Osteoblast (primary cell): ENCODE data around the gene TIA1. TPM values are rescaled to one million over a fixed set of nuclear protein-coding genes. Genes with fewer than 3 reads are reported as not detected.
"Not testable (repeated sequence)": the region's sequence is repeated elsewhere in the genome, so short reads cannot be mapped to it uniquely, and the experiment has no call there.

Experiments
- DNase-seq: peaks from one replicate; pipeline ENCODE4 v3.0.0; 2011; ENCODE audit warnings: low spot score, mixed read lengths; ENCODE audit not compliant: insufficient read length; ENCODE audit errors: missing footprints
- H2AFZ ChIP-seq: 2 replicates; pipeline ENCODE4 v1.6.0; 2011; ENCODE audit warnings: mild to moderate bottlenecking, low read length
- H3K27ac ChIP-seq: 2 replicates; pipeline ENCODE4 v1.5.1; 2011; ENCODE audit warnings: mild to moderate bottlenecking, low read depth, low read length, moderate library complexity
- H3K27me3 ChIP-seq: 2 replicates; pipeline ENCODE4 v1.6.0; 2012; ENCODE audit warnings: mild to moderate bottlenecking, control low read depth, inconsistent platforms, low read length, moderate library complexity; ENCODE audit not compliant: insufficient read depth
- H3K36me3 ChIP-seq: 2 replicates; pipeline ENCODE4 v1.5.1; 2011; ENCODE audit warnings: mild to moderate bottlenecking, low read length, control low read depth, moderate library complexity; ENCODE audit not compliant: insufficient read depth
- H3K4me1 ChIP-seq: 2 replicates; pipeline ENCODE4 v1.5.1; 2011; ENCODE audit warnings: mild to moderate bottlenecking, low read length, control low read depth, moderate library complexity; ENCODE audit not compliant: insufficient read depth
- H3K4me2 ChIP-seq: 2 replicates; pipeline ENCODE4 v1.6.0; 2011; ENCODE audit warnings: mild to moderate bottlenecking, low read length; ENCODE audit not compliant: insufficient read depth
- H3K4me3 ChIP-seq: fragments of 200-600 bp; sonication (generic); 3 replicates; pipeline ENCODE4 v1.5.1; 2012; ENCODE audit warnings: mild to moderate bottlenecking, low read length, inconsistent platforms; ENCODE audit not compliant: insufficient read depth
- H3K79me2 ChIP-seq: 2 replicates; pipeline ENCODE4 v1.6.0; 2012; ENCODE audit warnings: mild to moderate bottlenecking, low read length, control low read depth, inconsistent platforms; ENCODE audit not compliant: insufficient read depth
- H3K9me3 ChIP-seq: 2 replicates; pipeline ENCODE4 v1.5.1; 2011; ENCODE audit warnings: low read depth, low read length, control low read depth
- H4K20me1 ChIP-seq: 2 replicates; pipeline ENCODE4 v1.6.0; 2012; ENCODE audit warnings: mild to moderate bottlenecking, low read length, control low read depth; ENCODE audit not compliant: insufficient read depth
- total RNA-seq: library from RNA; depleted of rRNA; stranded (reverse); fragments of >200 nt; gene quantifications from 2 replicates; pipeline ENCODE4 v1.2.3, GENCODE V29; 2012
- TF ChIP-seq, protein P1 (sequence below): IDR thresholded peaks from 2 replicates; pipeline ENCODE4 v1.5.1; 2011; ENCODE audit warnings: mild to moderate bottlenecking, low read depth, low read length, moderate library complexity; ENCODE audit errors: extremely low read depth

TIA1 gene
- total RNA-seq, 1 donor = 87.6 TPM

DNA sequence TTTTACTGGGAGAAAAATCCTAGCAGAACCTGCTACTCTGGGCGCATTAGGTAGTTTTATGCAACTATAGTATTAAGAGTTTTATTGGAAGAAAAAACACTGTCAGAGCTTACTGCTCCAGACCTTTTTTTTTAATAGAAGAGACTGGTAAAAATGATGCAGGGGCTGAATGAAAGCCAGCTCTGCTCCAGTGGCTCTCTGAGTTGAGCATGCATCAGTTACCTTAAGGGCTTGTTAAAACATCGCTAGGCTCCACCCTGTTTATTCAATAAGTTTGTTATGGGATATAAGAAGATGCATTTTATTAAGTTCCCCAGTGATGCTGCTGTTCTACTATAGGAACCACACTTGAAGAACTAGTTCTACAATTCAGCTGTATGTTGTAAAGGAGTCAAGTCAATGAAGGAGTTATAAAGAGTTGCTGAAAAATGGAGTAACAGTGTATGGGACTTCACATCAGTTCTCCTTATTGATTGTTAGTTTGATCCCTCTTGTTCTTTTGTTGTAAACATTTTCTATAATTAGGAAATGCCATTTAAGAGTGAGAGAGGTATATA, 31.9 kb upstream of the TIA1 start:
- H3K27me3 ChIP-seq = no peaks in the 10 kb centered on the region
- no peak overlapping the region for H3K27ac ChIP-seq
- no peaks in the 10 kb centered on the region for H3K9me3 ChIP-seq
- H3K36me3 ChIP-seq = peaks cover 56% of the 10 kb centered on the region
- no peaks in the 10 kb centered on the region for H3K4me1 ChIP-seq
- H3K4me2 ChIP-seq = no peak overlapping the region
- DNase-seq = no peak
- TF ChIP-seq, protein P1, sequence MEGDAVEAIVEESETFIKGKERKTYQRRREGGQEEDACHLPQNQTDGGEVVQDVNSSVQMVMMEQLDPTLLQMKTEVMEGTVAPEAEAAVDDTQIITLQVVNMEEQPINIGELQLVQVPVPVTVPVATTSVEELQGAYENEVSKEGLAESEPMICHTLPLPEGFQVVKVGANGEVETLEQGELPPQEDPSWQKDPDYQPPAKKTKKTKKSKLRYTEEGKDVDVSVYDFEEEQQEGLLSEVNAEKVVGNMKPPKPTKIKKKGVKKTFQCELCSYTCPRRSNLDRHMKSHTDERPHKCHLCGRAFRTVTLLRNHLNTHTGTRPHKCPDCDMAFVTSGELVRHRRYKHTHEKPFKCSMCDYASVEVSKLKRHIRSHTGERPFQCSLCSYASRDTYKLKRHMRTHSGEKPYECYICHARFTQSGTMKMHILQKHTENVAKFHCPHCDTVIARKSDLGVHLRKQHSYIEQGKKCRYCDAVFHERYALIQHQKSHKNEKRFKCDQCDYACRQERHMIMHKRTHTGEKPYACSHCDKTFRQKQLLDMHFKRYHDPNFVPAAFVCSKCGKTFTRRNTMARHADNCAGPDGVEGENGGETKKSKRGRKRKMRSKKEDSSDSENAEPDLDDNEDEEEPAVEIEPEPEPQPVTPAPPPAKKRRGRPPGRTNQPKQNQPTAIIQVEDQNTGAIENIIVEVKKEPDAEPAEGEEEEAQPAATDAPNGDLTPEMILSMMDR = no peak
- no peak overlapping the region for H2AFZ ChIP-seq
- H3K4me3 ChIP-seq = no peak overlapping the region
- peaks cover 2% of the 10 kb centered on the region for H4K20me1 ChIP-seq
- peaks cover 22% of the 10 kb centered on the region for H3K79me2 ChIP-seq

DNA sequence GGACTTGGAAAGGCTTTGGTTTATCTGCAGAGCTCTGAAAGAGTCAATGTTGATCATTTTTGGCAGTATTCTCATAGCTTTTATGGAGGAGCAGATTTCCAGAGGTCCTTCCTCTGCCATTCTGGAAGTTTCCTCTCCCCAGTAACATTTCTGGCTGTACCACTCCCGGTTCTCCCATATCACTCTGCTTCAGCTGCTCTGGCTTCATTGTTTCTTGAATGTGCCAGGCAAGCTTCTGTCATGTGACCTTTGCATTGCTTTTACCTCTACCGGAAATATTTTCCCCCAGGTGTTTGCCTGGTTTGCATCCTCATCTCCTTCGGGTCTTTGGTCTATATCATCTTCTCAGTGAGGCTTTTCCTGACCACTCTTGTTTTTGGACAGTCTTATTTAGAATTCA, 21.9 kb upstream of the TIA1 start:
- H4K20me1 ChIP-seq = no peaks in the 10 kb centered on the region
- H3K9me3 ChIP-seq = no peaks in the 10 kb centered on the region
- DNase-seq = no peak
- peaks cover 12% of the 10 kb centered on the region for H3K36me3 ChIP-seq
- no peak overlapping the region for H2AFZ ChIP-seq
- H3K79me2 ChIP-seq = no peaks in the 10 kb centered on the region
- TF ChIP-seq, protein P1 = no peak
- H3K4me1 ChIP-seq = no peaks in the 10 kb centered on the region
- H3K4me3 ChIP-seq = no peak overlapping the region
- no peak overlapping the region for H3K4me2 ChIP-seq
- H3K27ac ChIP-seq = no peak overlapping the region
- no peaks in the 10 kb centered on the region for H3K27me3 ChIP-seq

DNA sequence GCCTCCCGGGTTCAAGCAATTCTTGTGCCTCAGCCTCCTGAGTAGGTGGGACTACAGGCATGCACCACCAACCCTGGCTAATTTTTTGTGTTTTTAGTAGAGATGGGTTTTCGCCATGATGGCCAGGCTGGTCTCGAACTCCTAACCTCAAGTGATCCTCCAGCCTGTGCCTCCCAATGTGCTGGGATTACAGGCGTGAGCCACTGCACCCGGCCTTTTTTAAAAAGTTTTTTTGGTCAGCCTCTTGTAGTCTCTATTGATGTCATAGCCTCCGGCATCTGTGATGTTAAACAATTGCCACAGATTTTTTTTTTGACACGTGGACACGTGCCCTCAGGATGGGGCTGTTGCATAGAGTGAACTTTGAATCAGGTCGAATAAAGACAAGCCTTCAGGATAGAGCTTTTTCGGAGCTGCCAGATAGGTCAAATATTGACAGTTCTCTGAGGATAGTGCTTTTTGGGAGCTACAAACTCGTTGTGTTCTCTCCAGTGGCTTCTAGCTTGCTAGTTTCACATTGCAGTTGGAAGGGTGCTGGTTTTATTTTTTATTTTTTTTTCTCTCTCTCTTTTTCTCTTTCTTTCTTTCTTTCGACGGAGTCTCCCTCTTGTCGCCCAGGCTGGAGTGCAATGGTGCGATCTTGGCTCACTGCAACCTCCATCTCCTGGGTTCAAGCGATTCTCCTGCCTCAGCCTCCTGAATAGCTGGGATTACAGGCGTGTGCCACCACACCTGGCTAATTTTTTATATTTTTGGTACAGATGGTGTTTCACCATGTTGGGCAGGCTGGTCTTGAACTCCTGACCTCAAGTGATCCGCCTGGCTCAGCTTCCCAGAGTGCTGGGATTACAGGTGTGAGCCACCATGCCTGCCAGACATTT, 21.2 kb upstream of the TIA1 start:
- not testable (repeated sequence) for H3K4me1 ChIP-seq, H3K4me2 ChIP-seq, H3K27ac ChIP-seq, H3K9me3 ChIP-seq, H3K4me3 ChIP-seq, H4K20me1 ChIP-seq, DNase-seq, H3K36me3 ChIP-seq, H3K27me3 ChIP-seq, H3K79me2 ChIP-seq, H2AFZ ChIP-seq

DNA sequence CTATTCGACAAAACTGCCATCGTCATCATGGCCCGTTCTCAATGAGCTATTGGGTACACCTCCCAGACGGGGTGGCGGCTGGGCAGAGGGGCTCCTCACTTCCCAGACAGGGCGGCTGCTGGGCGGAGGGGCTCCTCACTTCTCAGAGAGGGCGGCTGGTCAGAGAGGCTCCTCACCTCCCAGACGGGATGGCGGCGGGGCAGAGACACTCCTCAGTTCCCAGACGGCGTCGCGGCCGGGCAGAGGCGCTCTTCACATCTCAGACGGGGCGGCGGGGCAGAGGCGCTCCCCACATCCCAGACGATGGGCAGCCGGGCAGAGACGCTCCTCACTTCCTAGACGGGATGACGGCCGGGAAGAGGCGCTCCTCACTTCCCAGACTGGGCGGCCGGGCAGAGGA, 18.5 kb upstream of the TIA1 start:
- H3K79me2 ChIP-seq, H3K4me2 ChIP-seq, H2AFZ ChIP-seq, H3K27me3 ChIP-seq, H3K4me1 ChIP-seq, H4K20me1 ChIP-seq, H3K4me3 ChIP-seq, DNase-seq, H3K9me3 ChIP-seq, H3K27ac ChIP-seq: not testable (repeated sequence)
- peaks cover 12% of the 10 kb centered on the region for H3K36me3 ChIP-seq

DNA sequence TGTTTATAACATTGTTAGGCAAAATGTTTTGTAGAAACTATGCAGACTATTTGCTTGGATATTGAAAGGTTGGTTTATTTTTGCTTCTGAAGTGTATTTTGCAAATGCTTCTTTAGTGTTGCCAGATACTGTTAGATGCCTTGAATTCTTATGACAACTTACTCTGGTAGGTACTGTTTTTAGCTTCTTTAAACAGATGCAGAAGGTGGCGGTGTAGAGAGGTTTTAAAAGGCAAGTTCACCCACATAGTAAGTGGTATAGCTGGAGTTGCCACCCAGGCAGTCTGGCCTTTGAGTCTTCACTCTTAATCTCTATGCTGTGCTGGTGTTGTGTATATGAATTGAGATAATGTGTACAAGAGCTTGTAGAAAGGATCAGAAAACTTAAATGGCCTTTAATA, 13.1 kb upstream of the TIA1 start:
- no peak overlapping the region for H2AFZ ChIP-seq
- peaks cover 6% of the 10 kb centered on the region for H3K4me1 ChIP-seq
- H3K27ac ChIP-seq = no peak overlapping the region
- no peaks in the 10 kb centered on the region for H3K9me3 ChIP-seq
- H3K79me2 ChIP-seq = peaks cover 17% of the 10 kb centered on the region
- H3K4me2 ChIP-seq = no peak overlapping the region
- H3K36me3 ChIP-seq = peaks cover 20% of the 10 kb centered on the region
- no peaks in the 10 kb centered on the region for H3K27me3 ChIP-seq
- TF ChIP-seq, protein P1 = no peak
- no peaks in the 10 kb centered on the region for H4K20me1 ChIP-seq
- DNase-seq = no peak
- H3K4me3 ChIP-seq = no peak overlapping the region
